ENCODE measurements around the gene AIMP1.

The AIMP1 gene

GRCh38 chr4:106343865-106344646 is 27.7 kb downstream of the AIMP1 start:
- no peaks in the 10 kb centered on the region for H3K27me3 ChIP-seq (ENCODE audit: insufficient read depth, low read length)
- H3K9me3 ChIP-seq (ENCODE audit: low read length): peaks cover 3% of the 10 kb centered on the region
- H3K4me3 ChIP-seq (ENCODE audit: low read length): no peak overlapping the region

GRCh38 chr4:106344647-106344970 is 28.3 kb downstream of the AIMP1 start:
- H3K9me3 ChIP-seq (ENCODE audit: low read length): peaks cover 3% of the 10 kb centered on the region
- H3K4me3 ChIP-seq (ENCODE audit: low read length): no peak overlapping the region
- H3K4me1 ChIP-seq (ENCODE audit: insufficient read depth, low read length): no peaks in the 10 kb centered on the region
- no peak overlapping the region for H2AFZ ChIP-seq (ENCODE audit: low read depth, low read length)
- H3K36me3 ChIP-seq (ENCODE audit: insufficient read depth, low read length): peaks cover 11% of the 10 kb centered on the region
- no peaks in the 10 kb centered on the region for H3K27me3 ChIP-seq (ENCODE audit: insufficient read depth, low read length)

More at GRCh38 chr4:106343865-106344646, 27.7 kb downstream of the AIMP1 start:
- Histone ChIP-seq H3K36me3 (ENCODE audit: insufficient read depth, low read length) (peaks cover 11% of the 10 kb centered on the region), H2AFZ (ENCODE audit: low read depth, low read length) (no peak overlapping the region), H3K4me1 (ENCODE audit: insufficient read depth, low read length) (no peaks in the 10 kb centered on the region)

- Histone ChIP-seq H3K4me1 (ENCODE audit: insufficient read depth, low read length) (no peaks in the 10 kb centered on the region), H3K9me3 (ENCODE audit: low read length) (no peaks in the 10 kb centered on the region), H3K4me3 (ENCODE audit: low read length) (no peak overlapping the region), H3K36me3 (ENCODE audit: insufficient read depth, low read length) (peaks cover 11% of the 10 kb centered on the region), H2AFZ (ENCODE audit: low read depth, low read length) (no peak overlapping the region), H3K27me3 (ENCODE audit: insufficient read depth, low read length) (no peaks in the 10 kb centered on the region)
Observed at GRCh38 chr4:106347167-106347566, 30.8 kb downstream of the AIMP1 start.

DNA sequence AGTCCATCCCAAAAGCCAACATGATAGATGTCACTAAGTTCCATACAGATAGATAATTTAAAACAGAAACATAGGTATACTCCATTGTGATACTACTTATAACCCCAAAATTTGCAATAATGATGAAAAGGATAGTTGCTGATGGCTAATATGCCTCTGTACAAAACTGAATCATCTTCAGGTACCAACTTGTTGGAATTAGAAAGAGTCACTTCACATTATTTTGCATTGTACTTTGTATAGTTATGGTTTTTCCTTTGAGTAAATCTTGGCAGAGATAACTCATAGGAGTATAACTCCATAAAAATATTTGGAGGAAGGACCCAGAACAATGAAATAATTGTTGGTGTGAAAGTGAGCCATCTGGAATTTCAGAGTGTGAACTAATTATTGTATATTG is 34.7 kb downstream of the AIMP1 start:
- Histone ChIP-seq H3K36me3 (ENCODE audit: insufficient read depth, low read length) (peaks cover 11% of the 10 kb centered on the region), H3K27me3 (ENCODE audit: insufficient read depth, low read length) (no peaks in the 10 kb centered on the region), H3K9me3 (ENCODE audit: low read length) (no peaks in the 10 kb centered on the region), H2AFZ (ENCODE audit: low read depth, low read length) (no peak overlapping the region), H3K4me3 (ENCODE audit: low read length) (no peak overlapping the region), H3K4me1 (ENCODE audit: insufficient read depth, low read length) (no peaks in the 10 kb centered on the region)

GRCh38 chr4:106353786-106354185 is 37.4 kb downstream of the AIMP1 start:
- Histone ChIP-seq H3K27me3 (ENCODE audit: insufficient read depth, low read length) (no peaks in the 10 kb centered on the region), H3K4me3 (ENCODE audit: low read length) (no peak overlapping the region), H2AFZ (ENCODE audit: low read depth, low read length) (no peak overlapping the region), H3K4me1 (ENCODE audit: insufficient read depth, low read length) (peaks cover 3% of the 10 kb centered on the region), H3K9me3 (ENCODE audit: low read length) (no peaks in the 10 kb centered on the region), H3K36me3 (ENCODE audit: insufficient read depth, low read length) (peaks cover under 1% of the 10 kb centered on the region)

GRCh38 chr4:106355193-106355592 is 38.8 kb downstream of the AIMP1 start:
- Histone ChIP-seq H2AFZ (ENCODE audit: low read depth, low read length) (no peak overlapping the region), H3K36me3 (ENCODE audit: insufficient read depth, low read length) (no peaks in the 10 kb centered on the region), H3K4me1 (ENCODE audit: insufficient read depth, low read length) (peaks cover 3% of the 10 kb centered on the region), H3K27me3 (ENCODE audit: insufficient read depth, low read length) (no peaks in the 10 kb centered on the region), H3K4me3 (ENCODE audit: low read length) (no peak overlapping the region), H3K9me3 (ENCODE audit: low read length) (no peaks in the 10 kb centered on the region)

- H3K4me1 ChIP-seq (ENCODE audit: insufficient read depth, low read length): peaks cover 3% of the 10 kb centered on the region
- H3K36me3 ChIP-seq (ENCODE audit: insufficient read depth, low read length): no peaks in the 10 kb centered on the region
- H3K9me3 ChIP-seq (ENCODE audit: low read length): no peaks in the 10 kb centered on the region
- H3K27me3 ChIP-seq (ENCODE audit: insufficient read depth, low read length): no peaks in the 10 kb centered on the region
- no peak overlapping the region for H3K4me3 ChIP-seq (ENCODE audit: low read length)
- no peak overlapping the region for H2AFZ ChIP-seq (ENCODE audit: low read depth, low read length)
Observed at GRCh38 chr4:106358899-106359298, 42.5 kb downstream of the AIMP1 start.

DNA sequence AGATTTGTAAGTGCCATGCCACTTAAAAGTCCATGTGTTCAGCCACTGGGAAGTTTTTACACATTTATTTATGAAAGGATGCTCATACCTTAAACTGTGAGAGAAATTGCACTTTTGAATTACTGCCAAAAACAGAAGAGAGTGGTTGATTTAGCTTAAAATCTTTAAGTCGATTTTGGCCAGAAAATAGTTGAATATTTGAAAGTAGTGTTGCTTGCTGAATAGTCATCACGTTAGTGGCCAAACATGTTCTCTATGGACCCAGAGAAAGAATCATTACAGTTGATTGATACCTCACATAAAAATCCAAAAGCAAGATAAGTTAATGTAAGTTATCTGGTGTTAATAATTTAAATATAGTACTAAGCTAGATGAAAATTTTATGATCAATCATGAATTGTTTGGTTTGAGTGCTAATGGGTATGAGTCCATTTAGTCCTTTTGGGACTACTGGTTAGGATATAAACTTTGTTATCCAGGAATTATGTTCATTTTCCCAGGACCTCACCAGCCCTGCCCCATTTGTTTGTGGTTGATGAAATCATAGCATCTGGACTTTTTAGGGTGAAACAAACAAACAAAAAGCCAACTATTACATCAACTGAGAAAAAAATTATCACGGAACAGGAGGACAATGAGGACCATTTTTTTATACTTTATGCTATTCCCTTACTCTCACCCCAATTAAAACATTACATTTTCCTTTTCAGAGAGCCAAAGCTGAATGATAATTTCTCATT is 45.9 kb downstream of the AIMP1 start:
- Histone ChIP-seq H3K27me3 (ENCODE audit: insufficient read depth, low read length) (no peaks in the 10 kb centered on the region), H3K4me1 (ENCODE audit: insufficient read depth, low read length) (peaks cover 10% of the 10 kb centered on the region), H2AFZ (ENCODE audit: low read depth, low read length) (no peak overlapping the region), H3K4me3 (ENCODE audit: low read length) (no peak overlapping the region), H3K36me3 (ENCODE audit: insufficient read depth, low read length) (no peaks in the 10 kb centered on the region), H3K9me3 (ENCODE audit: low read length) (no peaks in the 10 kb centered on the region)

DNA sequence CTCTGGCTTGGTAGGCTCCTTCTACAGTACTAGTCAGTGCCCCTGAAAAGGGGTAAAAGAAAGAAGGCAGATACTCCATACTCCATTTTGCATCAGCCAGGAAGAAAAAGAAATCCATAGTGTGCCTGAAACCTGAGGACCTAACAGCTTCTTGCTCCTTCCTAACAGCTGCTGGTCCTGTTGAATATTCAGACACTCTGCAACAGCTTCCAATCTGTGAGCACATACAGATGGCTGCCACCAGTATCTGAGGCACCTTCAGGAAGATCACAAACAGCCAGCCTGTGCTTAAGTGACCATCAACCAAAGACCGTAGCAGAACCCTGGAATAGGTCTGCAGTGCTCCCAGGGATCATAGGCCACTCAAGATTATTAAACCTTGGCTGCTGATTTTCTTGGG is 47.9 kb downstream of the AIMP1 start:
- Histone ChIP-seq H3K4me1 (ENCODE audit: insufficient read depth, low read length) (peaks cover 10% of the 10 kb centered on the region), H3K9me3 (ENCODE audit: low read length) (no peaks in the 10 kb centered on the region), H3K4me3 (ENCODE audit: low read length) (no peak overlapping the region), H3K27me3 (ENCODE audit: insufficient read depth, low read length) (no peaks in the 10 kb centered on the region), H3K36me3 (ENCODE audit: insufficient read depth, low read length) (no peaks in the 10 kb centered on the region), H2AFZ (ENCODE audit: low read depth, low read length) (no peak overlapping the region)

- Histone ChIP-seq H3K36me3 (ENCODE audit: insufficient read depth, low read length) (no peaks in the 10 kb centered on the region), H3K4me3 (ENCODE audit: low read length) (no peak overlapping the region), H3K9me3 (ENCODE audit: low read length) (no peaks in the 10 kb centered on the region), H3K27me3 (ENCODE audit: insufficient read depth, low read length) (no peaks in the 10 kb centered on the region), H3K4me1 (ENCODE audit: insufficient read depth, low read length) (peaks cover 10% of the 10 kb centered on the region), H2AFZ (ENCODE audit: low read depth, low read length) (peak overlapping the region; percentile 26)
Observed at GRCh38 chr4:106365613-106366012, 49.3 kb downstream of the AIMP1 start.

DNA sequence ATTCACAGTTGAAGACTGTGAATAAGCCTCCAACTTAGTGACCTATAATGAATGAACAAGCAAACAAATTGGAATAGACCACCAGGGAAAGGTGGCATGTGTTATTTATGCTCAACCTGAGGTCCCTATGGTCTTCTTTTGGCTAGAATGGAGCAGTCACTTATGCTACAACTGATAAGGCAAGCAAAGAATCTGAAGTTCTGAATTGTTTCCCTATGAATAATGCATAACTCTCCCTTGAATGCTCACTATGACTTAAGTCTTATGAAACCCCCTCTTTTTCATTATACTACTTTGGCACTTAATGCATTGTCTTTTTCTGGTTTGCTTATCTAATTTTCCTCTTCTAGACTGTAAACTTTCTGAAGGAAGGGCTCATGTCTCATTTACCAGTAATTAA is 49.7 kb downstream of the AIMP1 start:
- Histone ChIP-seq H3K4me1 (ENCODE audit: insufficient read depth, low read length) (peaks cover 10% of the 10 kb centered on the region), H3K9me3 (ENCODE audit: low read length) (no peaks in the 10 kb centered on the region), H3K4me3 (ENCODE audit: low read length) (no peak overlapping the region)

DNA sequence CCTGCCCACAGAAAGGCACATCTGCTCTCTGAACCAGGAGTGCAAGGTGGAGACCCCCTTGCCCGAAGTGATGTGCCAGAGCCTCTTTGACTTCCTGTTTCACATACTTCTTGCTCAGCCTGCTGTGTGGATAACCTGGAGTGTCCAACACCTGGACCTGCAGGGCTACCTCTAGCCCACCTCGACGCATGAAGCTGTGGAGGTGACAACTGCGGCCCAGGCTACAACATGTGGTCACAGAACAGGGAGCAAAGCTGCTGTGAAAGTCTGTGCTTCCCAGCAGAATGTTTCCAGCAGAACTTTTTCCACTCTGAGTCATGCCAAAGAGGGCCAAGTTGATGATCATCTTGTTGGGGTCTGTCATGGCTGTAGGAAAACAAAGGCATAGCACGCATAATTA is 50.7 kb downstream of the AIMP1 start:
- Histone ChIP-seq H3K9me3 (ENCODE audit: low read length) (no peaks in the 10 kb centered on the region), H3K4me1 (ENCODE audit: insufficient read depth, low read length) (peaks cover 10% of the 10 kb centered on the region), H3K27me3 (ENCODE audit: insufficient read depth, low read length) (no peaks in the 10 kb centered on the region), H2AFZ (ENCODE audit: low read depth, low read length) (no peak overlapping the region), H3K4me3 (ENCODE audit: low read length) (no peak overlapping the region), H3K36me3 (ENCODE audit: insufficient read depth, low read length) (no peaks in the 10 kb centered on the region)

More for the DNA sequence above, 49.7 kb downstream of the AIMP1 start:
- Histone ChIP-seq H3K27me3 (ENCODE audit: insufficient read depth, low read length) (no peaks in the 10 kb centered on the region), H3K36me3 (ENCODE audit: insufficient read depth, low read length) (no peaks in the 10 kb centered on the region), H2AFZ (ENCODE audit: low read depth, low read length) (no peak overlapping the region)

GRCh38 chr4:106368678-106369077 is 52.3 kb downstream of the AIMP1 start, which contains the start of gene GIMD1:
Gene GIMD1 (minus strand): TSS chr4:106368778. CDS start chr4:106367435, 1,343 bp downstream.
- H3K27me3 ChIP-seq (ENCODE audit: insufficient read depth, low read length): no peaks in the 10 kb centered on the region
- H3K36me3 ChIP-seq (ENCODE audit: insufficient read depth, low read length): no peaks in the 10 kb centered on the region
- peaks cover 10% of the 10 kb centered on the region for H3K4me1 ChIP-seq (ENCODE audit: insufficient read depth, low read length)
- no peaks in the 10 kb centered on the region for H3K9me3 ChIP-seq (ENCODE audit: low read length)
- peak within 1 kb of the TSS; percentile 14 for H2AFZ ChIP-seq (ENCODE audit: low read depth, low read length)
- no peak within 1 kb of the TSS for H3K4me3 ChIP-seq (ENCODE audit: low read length)
